ENCODE results near the gene GYG2. TPM values are rescaled to one million over a fixed set of nuclear protein-coding genes. Genes with fewer than 3 reads are reported as not detected.
"Not testable (repeated sequence)": the region's sequence is repeated elsewhere in the genome, so short reads cannot be mapped to it uniquely, and the experiment has no call there.

GYG2 gene
- polyA plus RNA-seq, 1 of the 3 experiments (the other 2 are of a cell fraction), result 1.8 TPM

GRCh38 chrX:2889045-2889605 lies 60.4 kb downstream of the GYG2 start:
- no peak for DNase-seq
- H3K36me3 ChIP-seq (replicated peaks in 1 of 2; ENCODE audit: control insufficient read depth in 1 of 2, insufficient read depth in 2 of 2, low read length in 1 of 2), result no peaks in the 10 kb centered on the region
- H2AFZ ChIP-seq (ENCODE audit: low read depth), result peak overlapping the region; percentile 74
- no peaks in the 10 kb centered on the region; a peak in 1 of 4 replicates for H3K4me1 ChIP-seq (ENCODE audit: control insufficient read depth in 1 of 2, insufficient read depth in 2 of 2, low read depth in 1 of 2, low read length in 1 of 2)
- POLR2A ChIA-PET, result no interaction called here
- 76% methylated on average over 11 of the region's 11 CpGs for WGBS (ENCODE audit: low lambda C conversion rate)
- H3F3A ChIP-seq (replicated peaks; ENCODE audit: insufficient read depth), result no peaks in the 10 kb centered on the region
- H4K20me1 ChIP-seq (ENCODE audit: insufficient read depth), result no peaks in the 10 kb centered on the region
- H3K27ac ChIP-seq (ENCODE audit: low read depth in 2 of 2, low read length in 1 of 2), result no peak overlapping the region
- CTCF ChIA-PET, result interaction anchor here (0.6 to 0.9 kb wide), 2 partner anchors 155 to 185 kb away, joined by 3 read pairs; no protein-coding TSS in a partner anchor
- no peak overlapping the region for H3K9ac ChIP-seq
- H3K9me3 ChIP-seq, result no peaks in the 10 kb centered on the region
- H3K79me2 ChIP-seq (ENCODE audit: insufficient read depth), result no peaks in the 10 kb centered on the region
- H3K4me3 ChIP-seq (ENCODE audit: low read depth in 2 of 2, low read length in 1 of 2), result peak overlapping the region; percentile 37 to 63; a peak in 3 of 4 replicates
- peak overlapping the region; percentile 85 for H3K4me2 ChIP-seq
- TF ChIP-seq POLR2AphosphoS5 (IDR thresholded peaks at IDR 0.05; ENCODE audit: low read depth, low read length) (no peak), EZH2phosphoT487 (IDR thresholded peaks at IDR 0.05; ENCODE audit: borderline replicate concordance, low read depth) (no peak), MAX (IDR thresholded peaks at IDR 0.05; ENCODE audit: low read depth) (no peak), CTCF (IDR thresholded peaks at IDR 0.05) (no peak), FOSL2 (IDR thresholded peaks at IDR 0.05; ENCODE audit: borderline replicate concordance, low read depth) (no peak), CHD2 (IDR thresholded peaks at IDR 0.05; ENCODE audit: low read length, partially characterized antibody) (no peak)
- H3K27me3 ChIP-seq (ENCODE audit: insufficient read depth), result no peaks in the 10 kb centered on the region
- no peaks in the 10 kb centered on the region for H3K9me2 ChIP-seq

GRCh38 chrX:2889706-2890490 lies 61.2 kb downstream of the GYG2 start:
- H3K9me3 ChIP-seq, POLR2A ChIA-PET: not testable (repeated sequence)

GRCh38 chrX:2890536-2891460 lies 62.1 kb downstream of the GYG2 start:
- POLR2A ChIA-PET; H3K9me2 ChIP-seq; DNase-seq; H3K4me2 ChIP-seq; H3K4me1 ChIP-seq (ENCODE audit: control insufficient read depth in 1 of 2, insufficient read depth in 2 of 2, low read depth in 1 of 2, low read length in 1 of 2); H3K27me3 ChIP-seq (ENCODE audit: insufficient read depth); H3K27ac ChIP-seq (ENCODE audit: low read depth in 2 of 2, low read length in 1 of 2); H3K9ac ChIP-seq; H3K4me3 ChIP-seq (ENCODE audit: low read depth in 2 of 2, low read length in 1 of 2); H3K36me3 ChIP-seq (replicated peaks in 1 of 2; ENCODE audit: control insufficient read depth in 1 of 2, insufficient read depth in 2 of 2, low read length in 1 of 2); H2AFZ ChIP-seq (ENCODE audit: low read depth); H4K20me1 ChIP-seq (ENCODE audit: insufficient read depth); H3K9me3 ChIP-seq; H3K79me2 ChIP-seq (ENCODE audit: insufficient read depth); H3F3A ChIP-seq (replicated peaks; ENCODE audit: insufficient read depth): not testable (repeated sequence)
- WGBS (ENCODE audit: low lambda C conversion rate), result 78% methylated on average over 20 of the region's 22 CpGs
- CTCF ChIA-PET, result interaction anchor here (0.6 kb wide), 2 partner anchors 38 to 141 kb away, joined by 3 to 4 read pairs; partner anchors contain the start of gene ARSD

More at GRCh38 chrX:2889706-2890490, 61.2 kb downstream of the GYG2 start:
- not testable (repeated sequence) for H3F3A ChIP-seq (replicated peaks; ENCODE audit: insufficient read depth); H3K27me3 ChIP-seq (ENCODE audit: insufficient read depth); H3K36me3 ChIP-seq (replicated peaks in 1 of 2; ENCODE audit: control insufficient read depth in 1 of 2, insufficient read depth in 2 of 2, low read length in 1 of 2); DNase-seq; H3K4me1 ChIP-seq (ENCODE audit: control insufficient read depth in 1 of 2, insufficient read depth in 2 of 2, low read depth in 1 of 2, low read length in 1 of 2); H3K27ac ChIP-seq (ENCODE audit: low read depth in 2 of 2, low read length in 1 of 2); H3K9me2 ChIP-seq; H3K9ac ChIP-seq; H3K79me2 ChIP-seq (ENCODE audit: insufficient read depth); H4K20me1 ChIP-seq (ENCODE audit: insufficient read depth)
- Histone ChIP-seq H3K4me3 (ENCODE audit: low read depth in 2 of 2, low read length in 1 of 2) (peak overlapping the region; percentile 37 to 63; a peak in 3 of 4 replicates), H3K4me2 (peak overlapping the region; percentile 85), H2AFZ (ENCODE audit: low read depth) (peak overlapping the region; percentile 74; the same call in 1 of the 2 replicates)
- 35% methylated on average over 15 of the region's 15 CpGs for WGBS (ENCODE audit: low lambda C conversion rate)
- TF ChIP-seq CTCF (IDR thresholded peaks at IDR 0.05) (peak; percentile 54), RAD21 (IDR thresholded peaks at IDR 0.05; ENCODE audit: low read length) (peak; percentile 63), SMC3 (IDR thresholded peaks at IDR 0.05; ENCODE audit: low read depth, low read length) (peak; percentile 31; the same call in 1 of the 2 replicates)
- CTCF ChIA-PET, result interaction anchor here (0.6 to 0.9 kb wide), 3 partner anchors 39 to 184 kb away, joined by 3 to 4 read pairs (median 3); partner anchors contain the start of gene ARSD

Measured in SK-N-SH (cell line).